Activated T-cell treated with anti-CD3 and anti-CD28 coated beads for 4 hours (primary cell): ENCODE results near the gene LRP2.
"Not testable (repeated sequence)": the region's sequence is repeated elsewhere in the genome, so short reads cannot be mapped to it uniquely, and the experiment has no call there.

Experiments used
- DNase-seq: peaks from one replicate; pipeline ENCODE4 v3.0.0-alpha.2; 2020

Gene LRP2

DNA sequence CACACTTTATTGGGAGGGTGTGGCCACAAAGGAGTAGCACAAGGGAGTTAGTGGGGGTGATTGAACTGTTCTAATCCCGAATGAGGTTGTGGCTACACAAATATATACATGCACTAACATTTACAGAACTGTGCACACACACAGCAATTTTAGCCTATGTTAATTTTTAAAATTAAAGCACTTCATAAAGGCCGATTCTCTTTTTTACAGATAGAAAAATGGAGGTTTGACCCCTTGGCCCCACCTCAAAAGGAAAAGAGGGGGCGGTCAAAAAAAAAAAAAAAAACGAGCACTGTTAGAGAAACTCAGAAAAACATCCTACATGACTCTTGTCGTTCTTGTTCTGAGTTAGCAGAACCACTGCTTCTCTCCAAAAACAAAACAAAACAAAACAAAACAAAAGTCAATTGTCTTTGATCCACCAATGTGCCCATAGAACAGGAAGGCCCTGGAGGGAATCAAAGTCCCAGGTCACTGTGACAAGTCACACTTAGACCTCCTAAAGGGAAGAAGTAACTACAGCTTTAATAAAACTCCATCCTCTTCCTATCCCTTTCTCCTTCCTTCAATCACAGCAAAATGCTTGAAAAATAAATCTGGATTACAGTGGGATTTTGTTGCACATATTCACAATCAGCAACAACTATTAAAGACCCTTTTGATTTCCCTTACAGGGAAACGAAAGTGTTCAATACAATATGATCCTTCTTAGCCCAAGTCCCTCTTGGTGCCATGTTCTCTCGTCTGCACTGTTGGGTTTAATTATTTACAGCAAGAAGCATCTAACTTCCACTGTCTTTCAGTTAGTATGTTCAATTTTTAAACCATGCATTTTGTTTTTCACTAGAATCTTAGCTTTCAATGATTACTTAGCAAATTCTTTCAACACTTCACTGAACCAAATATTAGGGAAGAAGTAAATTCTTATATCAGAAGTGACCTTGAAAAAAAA is 16.6 kb downstream of the LRP2 start:
- no peak for DNase-seq

DNA sequence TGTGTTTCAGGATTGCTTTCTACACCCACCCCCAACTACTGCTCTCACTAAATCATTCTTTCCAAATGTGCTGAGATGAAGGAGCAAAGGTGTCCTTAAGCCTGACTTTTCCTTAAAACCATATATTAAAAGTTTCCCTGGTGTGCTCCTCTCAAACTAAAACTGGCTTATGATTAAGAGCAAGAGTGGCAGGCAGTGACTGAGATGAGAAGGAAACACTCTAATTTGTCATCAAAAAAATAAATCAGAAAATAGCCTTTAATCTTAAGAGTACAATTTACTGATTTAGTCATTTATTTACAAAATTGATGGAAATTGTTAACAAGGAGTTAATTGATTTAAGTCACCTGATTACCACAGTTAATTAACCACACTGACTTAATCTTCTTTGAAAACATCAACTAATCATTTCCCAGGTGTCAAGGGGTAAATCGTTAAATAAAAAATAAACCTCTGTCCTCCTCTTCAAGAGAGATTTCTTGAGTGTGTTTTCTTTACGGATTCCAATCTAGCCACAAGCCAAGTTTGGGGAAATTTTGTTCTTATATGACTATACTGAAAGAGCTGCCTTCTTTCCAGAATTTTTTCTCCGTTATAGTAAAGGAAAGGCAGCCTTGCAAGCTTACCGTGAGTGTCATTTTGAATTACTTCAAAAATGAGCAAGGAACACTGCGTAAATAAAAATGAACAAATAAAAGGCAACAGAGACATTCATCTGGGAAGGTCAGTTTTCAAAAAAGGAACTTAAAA is 17.4 kb downstream of the LRP2 start:
- DNase-seq: no peak

DNA sequence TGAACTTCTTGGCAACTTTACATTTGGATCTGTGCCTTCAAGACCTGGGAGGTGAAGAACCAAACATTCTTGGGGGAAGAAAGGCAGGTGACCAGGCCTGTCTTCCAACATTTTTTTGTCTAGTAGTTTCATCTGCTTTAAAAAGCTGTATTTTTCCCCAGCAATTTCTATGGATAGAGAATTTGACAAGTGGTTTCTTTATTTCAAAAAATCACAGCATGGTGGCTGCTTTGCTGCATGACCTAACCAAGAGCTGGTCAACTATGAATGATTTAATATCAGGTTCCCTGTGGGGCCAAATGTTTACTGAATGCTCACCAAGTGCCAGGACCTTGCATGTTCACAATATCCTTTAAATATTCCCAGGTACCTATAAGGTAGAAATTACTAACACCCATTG is 19.1 kb downstream of the LRP2 start:
- no peak for DNase-seq

DNA sequence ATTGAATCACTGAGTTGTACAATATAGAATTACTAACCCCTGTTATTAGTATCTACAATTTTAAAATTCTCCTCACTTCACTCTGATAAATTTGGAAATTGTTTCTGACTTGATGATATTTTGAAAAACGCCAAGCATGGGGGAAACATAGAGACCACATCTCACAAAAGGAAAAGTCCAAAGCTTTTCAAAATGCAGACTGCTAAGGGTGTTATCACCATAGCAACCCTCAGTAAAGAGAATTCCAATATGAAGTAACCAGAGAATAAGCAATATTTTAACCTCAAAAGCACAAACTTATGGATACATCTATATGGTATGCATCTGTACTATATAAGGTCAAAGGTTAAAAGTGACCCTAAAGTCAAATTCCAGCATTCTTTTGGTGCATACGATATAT is 22.7 kb downstream of the LRP2 start:
- DNase-seq: no peak

DNA sequence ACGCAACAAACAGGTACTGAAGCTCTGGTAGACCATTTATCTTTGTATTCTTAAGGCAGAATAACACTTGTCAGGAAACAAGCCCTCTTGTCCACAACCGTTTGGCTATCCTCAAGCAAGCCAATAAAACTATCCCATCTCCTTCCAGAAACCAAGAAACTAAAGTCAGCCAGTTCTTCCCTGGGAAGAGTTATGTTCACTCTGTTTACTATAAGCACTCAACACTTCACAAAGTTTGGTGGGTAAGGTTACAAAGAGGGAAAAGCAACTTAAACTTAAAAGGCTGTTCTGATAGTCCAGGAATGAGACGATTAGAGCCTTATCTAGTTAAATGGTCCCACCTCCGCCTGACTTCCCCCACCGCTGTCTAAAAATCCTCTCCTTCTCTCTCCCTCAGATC is 25.6 kb downstream of the LRP2 start:
- no peak for DNase-seq

DNA sequence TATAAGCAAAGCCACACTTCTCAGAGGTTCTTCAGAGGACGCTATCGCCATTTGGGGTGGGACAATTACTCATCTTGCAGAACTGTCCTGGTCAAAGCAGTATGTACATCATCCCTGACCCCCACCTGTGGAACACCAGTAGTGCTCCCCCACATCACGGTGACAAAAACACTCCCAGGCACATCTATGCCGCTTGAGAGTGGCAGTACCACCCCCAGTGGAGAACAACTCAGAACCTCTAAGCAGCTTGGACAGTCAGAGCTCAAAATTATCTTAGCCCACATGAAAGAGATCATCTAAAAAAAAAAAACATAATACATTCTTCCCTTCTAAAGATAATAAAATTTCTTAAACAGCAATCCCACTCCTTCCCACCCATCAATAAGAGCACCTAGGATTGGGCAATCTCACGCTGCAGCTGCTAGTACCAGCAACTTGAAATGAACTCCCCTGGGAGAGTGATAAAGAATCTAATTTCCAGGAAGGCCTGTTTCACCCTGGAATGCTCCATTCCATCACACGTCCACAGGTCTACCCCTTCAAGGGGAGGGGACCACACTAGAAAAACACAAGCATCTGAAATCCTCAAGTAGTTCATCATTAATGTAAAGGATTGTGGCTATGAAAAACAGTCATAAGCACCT is 31.7 kb downstream of the LRP2 start:
- DNase-seq: no peak

DNA sequence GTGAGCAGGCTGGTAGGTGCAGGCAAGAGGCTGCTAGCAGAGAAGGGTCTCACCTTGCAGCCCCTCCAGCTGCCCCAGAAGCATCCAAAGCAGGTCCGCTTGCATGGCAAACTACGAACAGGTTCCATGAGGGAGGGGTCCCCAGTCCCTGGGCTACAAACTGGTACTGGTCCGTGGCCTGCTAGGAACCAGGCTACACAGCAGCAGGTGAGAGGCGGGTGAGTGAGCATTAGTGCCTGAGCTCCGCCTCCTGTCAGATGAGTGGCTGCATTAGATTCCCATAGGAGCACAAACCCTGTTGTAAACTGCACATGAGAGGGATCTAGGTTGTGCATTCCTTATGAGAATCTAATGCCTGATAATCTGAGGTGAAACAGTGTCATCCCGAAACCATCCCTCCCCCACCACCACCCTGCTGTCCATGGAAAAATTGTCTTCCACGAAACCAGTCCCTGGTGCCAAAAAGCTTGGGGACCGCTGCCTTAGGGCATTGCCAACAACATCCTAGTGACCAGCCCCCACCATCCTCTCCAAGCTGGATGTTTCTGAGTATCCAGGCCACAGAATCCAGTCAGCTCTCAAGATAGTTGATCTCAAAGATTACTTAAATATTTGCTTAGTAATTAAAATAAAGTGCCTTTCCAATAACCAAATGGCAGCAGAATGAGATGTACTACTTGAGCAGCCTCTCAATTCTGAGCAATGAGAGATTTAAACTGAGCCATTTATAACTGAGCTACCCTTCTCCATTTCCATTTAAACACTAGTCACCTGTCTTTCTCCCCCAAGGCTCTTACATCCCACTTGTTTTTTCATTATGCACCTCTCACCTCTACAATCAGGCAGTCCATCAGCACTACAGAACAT is 32.4 kb downstream of the LRP2 start:
- DNase-seq: no peak

DNA sequence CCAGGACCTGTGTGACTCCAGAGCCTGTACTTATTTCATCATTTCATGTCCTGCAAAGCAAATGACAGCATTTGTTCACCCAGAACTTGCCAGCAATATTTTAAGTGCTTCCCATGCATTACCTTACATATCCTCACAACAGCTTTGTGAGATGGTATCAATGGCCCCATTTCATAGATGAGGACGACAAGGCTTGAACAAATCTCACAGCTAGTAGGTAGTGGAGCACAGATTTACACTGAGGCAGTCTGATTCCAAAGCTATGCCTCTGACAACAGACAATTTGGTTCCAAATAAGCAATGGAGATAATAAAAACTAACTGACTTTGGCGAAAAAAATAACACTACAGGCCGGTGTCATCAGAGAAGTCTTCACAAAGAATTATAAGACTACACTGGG is 33.5 kb downstream of the LRP2 start:
- no peak for DNase-seq

DNA sequence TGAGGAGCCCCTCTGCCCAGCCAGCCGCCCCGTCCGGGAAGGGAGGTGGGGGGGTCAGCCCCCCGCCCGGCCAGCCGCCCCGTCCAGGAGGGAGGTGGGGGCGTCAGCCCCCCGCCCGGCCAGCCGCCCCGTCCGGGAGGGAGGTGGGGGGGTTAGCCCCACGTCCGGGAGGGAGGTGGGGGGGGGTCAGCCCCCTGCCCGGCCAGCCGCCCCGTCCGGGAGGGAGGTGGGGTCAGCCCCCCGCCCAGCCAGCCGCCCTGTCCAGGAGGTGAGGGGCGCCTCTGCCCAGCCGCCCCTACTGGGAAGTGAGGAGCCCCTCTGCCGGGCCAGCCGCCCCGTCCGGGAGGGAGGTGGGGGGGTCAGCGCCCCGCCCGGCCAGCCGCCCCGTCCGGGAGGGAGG is 34.5 kb downstream of the LRP2 start:
- not testable (repeated sequence) for DNase-seq

DNA sequence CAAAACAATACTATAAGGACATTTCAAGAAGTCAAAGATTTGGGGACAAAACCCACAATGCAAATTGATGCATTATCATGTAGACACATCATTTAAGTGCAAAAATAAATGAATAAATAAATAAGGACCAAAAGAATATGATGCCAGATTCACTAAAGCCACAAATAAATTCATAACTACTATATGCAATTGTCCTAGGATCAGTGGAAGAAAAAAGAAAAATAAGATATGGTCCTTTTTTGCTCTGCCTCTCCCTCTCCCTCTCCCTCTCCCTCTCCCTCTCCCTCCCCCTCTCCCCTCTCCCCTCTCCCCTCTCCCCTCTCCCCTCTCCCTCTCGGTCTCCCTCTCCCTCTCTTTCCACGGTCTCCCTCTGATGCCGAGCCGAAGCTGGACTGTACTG is 36.4 kb downstream of the LRP2 start:
- DNase-seq: not testable (repeated sequence)

DNA sequence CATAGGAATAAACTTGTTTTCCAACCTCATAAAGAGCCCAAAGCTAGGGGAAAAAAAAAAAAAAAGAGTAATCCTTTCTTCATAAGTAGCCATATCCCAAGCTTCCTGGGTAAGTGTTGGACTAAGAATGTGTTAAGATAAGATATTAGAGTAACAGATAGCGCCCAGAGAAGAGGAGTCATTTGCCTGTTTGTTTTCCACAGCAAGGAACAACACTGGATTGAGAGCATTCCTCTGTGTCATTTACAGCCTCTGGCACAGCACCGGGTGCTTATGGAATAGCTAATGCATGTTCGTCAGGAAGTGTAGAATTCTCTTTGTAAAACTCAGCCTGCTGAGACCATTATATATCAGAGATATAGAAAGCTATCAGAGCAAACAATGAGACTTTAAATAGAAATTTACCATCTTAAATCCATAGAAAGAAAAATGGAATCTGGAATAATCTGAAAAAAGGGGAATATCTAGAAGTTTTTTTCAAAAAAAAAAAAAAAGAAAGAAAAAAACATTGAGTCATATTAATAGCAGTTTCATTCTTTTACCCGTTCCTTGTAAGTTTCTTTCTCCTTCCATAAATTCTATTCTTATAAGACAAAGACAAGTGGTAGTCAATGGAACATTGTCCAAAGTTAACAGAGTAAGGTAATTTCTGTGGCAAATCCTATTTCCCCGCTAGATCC is 37.6 kb downstream of the LRP2 start:
- DNase-seq: no peak

DNA sequence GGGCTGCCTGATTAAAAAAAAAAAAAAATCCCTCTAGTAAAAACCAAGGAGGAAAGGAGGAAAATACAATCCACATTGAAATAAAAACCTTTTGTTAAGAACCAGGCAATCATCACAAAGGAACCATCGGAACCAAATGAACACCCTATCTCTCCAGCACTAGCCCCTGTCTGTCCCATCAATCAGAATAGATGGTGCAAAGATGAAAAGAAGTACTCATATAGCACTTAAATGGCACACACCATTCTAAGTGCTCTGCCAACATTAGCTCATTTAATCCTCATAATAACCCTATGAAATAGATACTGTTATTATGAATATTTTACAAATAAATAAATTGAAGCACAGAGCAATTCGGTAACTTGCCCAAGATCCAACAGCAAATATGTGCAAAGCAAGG is 38.5 kb downstream of the LRP2 start:
- no peak for DNase-seq

DNA sequence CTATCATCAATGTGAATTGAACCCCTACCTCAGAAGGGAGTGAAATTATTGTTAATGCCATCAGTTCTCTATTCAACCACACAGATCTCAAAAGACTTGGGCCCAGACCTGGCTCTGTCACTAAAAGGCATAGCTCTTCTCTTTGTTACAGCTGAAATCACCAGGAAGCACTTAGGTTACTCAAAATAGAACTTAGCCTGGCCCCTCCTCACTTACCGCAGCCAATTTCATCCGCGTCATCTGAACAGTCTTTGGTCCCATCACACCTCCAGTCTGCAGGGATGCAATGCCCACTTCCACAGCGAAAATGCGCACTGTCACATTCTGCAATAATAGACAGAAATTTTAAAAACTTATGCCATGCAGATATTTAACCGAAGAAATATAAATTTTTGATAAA is 41.8 kb downstream of the LRP2 start:
- no peak for DNase-seq

DNA sequence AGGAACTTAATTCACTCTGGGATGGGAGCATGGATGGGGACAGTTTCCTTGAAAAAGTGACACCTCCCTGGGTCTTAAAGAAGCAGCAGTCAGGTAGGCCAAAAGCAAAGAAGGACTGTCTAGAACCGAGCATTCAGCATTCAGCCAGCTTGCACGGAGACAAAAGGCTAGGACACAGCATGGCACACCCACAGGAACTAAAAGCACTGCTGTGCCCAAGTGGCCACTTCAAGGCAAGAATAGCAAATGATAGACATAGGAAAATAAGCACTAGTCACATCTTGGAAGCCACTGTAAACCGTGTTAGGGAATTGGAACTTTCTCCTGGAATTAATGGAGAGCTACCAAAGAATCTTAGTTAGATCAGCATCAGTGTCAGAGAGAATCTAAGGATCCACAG is 47.0 kb downstream of the LRP2 start:
- no peak for DNase-seq

DNA sequence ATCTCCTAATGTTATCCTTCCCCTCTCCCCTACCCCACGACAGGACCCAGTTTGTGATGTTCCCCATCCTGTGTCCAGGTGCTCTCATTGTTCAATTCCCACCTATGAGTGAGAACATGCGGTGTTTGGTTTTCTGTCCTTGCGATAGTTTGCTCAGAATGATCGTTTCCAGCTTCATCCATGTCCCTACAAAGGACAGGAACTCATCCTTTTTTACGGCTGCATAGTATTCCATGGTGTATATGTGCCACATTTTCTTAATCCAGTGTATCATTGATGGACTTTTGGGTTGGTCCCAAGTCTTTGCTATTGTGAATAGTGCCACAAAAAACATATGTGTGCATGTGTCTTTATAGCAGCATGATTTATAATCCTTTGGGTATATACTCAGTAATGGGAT is 54.0 kb downstream of the LRP2 start:
- not testable (repeated sequence) for DNase-seq

DNA sequence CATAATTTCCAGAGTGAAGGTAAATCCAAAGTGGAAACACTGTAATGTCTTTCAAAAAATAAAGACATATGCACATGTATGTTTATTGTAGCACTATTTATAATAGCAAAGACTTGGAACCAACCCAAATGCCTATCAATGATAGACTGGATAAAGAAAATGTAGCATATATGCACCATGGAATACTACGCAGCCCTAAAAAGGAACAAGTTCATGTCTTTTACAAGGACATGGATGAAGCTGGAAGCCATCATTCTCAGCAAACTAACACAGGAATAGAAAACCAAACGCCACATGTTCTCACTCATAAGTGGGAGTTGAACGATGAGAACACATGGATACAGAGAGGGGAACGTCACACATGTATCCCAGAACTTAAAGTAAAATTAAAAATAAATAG is 57.6 kb downstream of the LRP2 start:
- DNase-seq: not testable (repeated sequence)

DNA sequence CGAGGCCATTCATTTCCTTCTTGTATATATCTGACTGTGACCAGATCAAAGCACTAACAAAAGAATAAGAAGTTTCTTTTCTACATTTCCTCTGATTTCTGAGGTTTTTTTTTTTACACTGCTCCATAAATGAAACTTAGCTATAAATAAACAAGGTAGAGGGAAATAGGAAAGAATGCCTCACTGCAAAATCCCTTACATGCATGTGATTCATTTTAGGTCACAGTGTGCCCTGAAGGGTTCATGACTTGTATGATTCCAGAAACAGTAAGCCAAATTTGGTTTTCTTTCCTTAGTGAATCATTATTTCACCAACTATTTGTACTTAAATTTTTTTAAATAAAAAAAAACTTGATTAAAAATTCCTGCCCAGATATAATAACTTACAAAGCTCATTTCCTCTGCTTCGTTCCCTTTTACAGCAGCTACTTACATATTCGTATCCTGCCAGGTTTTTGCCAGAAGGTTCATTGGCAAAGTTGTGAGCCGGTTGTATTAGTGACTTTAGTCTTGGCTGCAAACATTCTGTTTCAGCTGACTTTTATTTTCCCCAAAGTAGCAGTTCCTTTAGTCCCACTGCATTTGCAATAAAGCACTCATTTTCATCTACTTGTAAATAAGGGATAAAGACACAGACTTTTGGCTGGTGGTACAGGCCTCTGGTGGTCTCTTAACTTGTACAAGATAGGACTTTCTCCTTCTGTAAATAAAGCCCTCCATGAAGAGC is 58.6 kb downstream of the LRP2 start:
- no peak for DNase-seq

DNA sequence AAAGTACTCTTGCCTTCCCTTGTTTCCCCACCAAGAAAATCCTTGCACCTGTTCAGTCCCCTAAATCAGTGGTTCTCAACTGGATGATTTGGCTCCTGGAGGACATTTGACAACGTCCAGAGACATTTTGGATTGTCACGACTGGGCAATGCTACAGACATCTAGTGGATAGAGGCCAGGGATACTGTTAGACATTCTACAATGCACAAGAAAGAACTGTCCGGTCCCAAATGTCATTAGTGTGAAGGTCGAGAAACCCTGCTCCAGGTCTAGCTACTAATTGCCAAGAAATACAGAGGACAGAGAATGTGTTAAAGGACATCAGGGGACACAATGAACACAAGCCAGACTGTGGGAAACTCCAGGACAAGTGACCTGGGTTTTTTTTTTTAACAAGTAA is 60.0 kb downstream of the LRP2 start:
- no peak for DNase-seq

DNA sequence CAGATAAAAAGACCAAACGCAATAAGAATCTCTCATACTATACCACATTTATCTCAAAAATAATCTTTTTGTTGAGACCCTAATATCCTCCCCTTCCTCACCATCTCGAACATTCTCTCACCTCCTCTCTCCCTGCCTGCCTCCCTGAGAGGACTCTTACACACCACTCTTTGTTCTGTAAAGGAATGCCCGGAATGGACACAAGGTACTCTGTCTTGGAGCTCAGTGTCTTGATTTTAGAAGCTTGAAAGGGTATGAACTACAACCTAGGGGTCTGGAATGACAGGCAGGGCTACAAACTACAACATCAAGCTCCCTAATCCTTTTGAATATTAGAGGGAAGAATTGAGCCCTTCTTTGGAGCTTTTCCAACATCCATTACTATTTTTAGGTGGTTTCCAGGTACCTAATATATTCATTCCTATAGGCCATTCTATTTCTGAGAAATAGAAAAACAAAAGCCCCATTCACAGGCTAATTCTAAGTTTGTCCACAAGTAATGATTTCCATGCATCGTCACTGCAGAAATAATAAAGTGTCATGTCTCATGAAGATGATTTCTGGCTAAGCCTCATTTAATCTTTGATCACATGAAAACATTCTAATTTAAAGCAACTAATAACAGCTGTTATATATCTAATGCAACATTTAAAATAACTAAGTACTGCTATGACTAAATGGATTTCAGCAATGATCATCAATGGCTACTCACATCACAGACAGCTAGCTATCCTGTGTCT is 60.6 kb downstream of the LRP2 start:
- DNase-seq: no peak

DNA sequence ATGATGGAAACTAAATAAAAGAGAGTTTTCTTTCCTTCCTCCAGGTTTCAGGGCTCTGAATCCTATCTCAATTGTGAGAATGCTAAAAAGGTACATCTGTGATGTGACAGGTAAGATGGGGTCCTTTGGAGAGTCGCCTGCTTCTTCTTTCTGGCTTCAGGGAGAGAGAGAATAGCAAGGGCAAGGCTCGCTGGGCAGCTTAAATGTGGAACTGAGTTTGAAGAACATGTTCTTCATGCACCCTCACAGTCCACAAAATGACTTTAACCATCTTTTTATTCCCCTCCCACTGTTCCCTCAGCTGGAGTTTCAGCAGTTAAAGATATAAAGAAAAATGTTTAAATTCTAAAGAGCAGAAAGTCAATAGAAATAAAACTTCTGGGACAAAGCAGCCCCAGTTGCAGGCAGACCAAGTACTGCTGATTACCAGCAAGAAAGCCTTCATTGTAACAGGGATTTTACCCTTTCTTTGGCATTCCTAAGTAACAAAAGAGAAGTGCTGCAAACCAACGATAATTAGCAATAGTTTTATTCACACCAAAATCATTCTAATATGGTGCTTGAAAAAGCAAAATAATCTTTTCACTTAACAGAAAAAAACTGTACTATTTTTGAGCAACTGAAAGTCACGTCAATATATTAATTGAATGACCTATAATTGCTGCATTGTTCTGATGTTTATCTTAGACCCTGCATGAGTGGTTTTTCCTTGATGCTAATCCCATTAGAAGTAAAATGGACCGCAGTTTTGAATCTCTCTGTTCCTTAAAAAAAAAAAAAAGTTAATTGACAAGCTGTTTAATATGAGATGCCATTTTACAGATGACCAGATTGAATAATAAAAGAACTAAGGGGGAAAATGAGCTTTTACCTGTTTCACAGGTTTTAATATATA is 61.5 kb downstream of the LRP2 start:
- no peak for DNase-seq
